DND-41 (cell line): Measurements from ENCODE around the gene DMPK.

ENCODE experiments used
- ATAC-seq: fragments of 200-7000 bp; cut with Tn5 transposase; 3 replicates; pipeline ENCODE4 v1.9.1; 2021; ENCODE audit warnings: low read depth; ENCODE audit not compliant: insufficient read depth
- DNase-seq: peaks from one replicate; pipeline ENCODE4 v3.0.0-alpha.2; 2020
- H2AFZ ChIP-seq: 2 replicates; pipeline ENCODE4 v1.6.0; 2012; ENCODE audit warnings: low read depth, low read length
- H3K27ac ChIP-seq: 2 replicates; pipeline ENCODE4 v1.5.1; 2012; ENCODE audit warnings: low read length, inconsistent platforms
- H3K27me3 ChIP-seq: fragments of 200-600 bp; sonication (generic); 2 replicates; pipeline ENCODE4 v1.6.0; 2012; ENCODE audit warnings: low read length, mild to moderate bottlenecking, inconsistent platforms; ENCODE audit not compliant: insufficient read depth, poor library complexity
- H3K36me3 ChIP-seq: 2 replicates; pipeline ENCODE4 v1.5.1; 2012; ENCODE audit warnings: low read length, inconsistent platforms; ENCODE audit not compliant: insufficient read depth
- H3K4me1 ChIP-seq: 2 replicates; pipeline ENCODE4 v1.5.1; 2012; ENCODE audit warnings: mild to moderate bottlenecking, low read length; ENCODE audit not compliant: insufficient read depth
- H3K4me2 ChIP-seq: 2 replicates; pipeline ENCODE4 v1.6.0; 2012; ENCODE audit warnings: mild to moderate bottlenecking, moderate library complexity, low read length, inconsistent platforms; ENCODE audit not compliant: insufficient read depth
- H3K4me3 ChIP-seq, 2 experiments: fragments of 200-600 bp in 1 of 2; shearing (Covaris generic) in 1 of 2; 2 replicates each; pipeline ENCODE4 v1.5.1; 2012 to 2016; ENCODE audit warnings: inconsistent platforms in 2 of 2, low read length in 2 of 2, mild to moderate bottlenecking in 2 of 2, low read depth in 1 of 2, moderate library complexity in 1 of 2
- H3K79me2 ChIP-seq: 2 replicates; pipeline ENCODE4 v1.6.0; 2012; ENCODE audit warnings: low read length, inconsistent platforms; ENCODE audit not compliant: insufficient read depth
- H3K9ac ChIP-seq: 2 replicates; pipeline ENCODE4 v1.6.0; 2012; ENCODE audit warnings: low read depth, mild to moderate bottlenecking, inconsistent platforms, low read length, moderate library complexity
- H3K9me3 ChIP-seq: 2 replicates; pipeline ENCODE4 v1.5.1; 2012; ENCODE audit warnings: low read length, moderate library complexity, mild to moderate bottlenecking, inconsistent platforms; ENCODE audit not compliant: insufficient read depth, severe bottlenecking
- H4K20me1 ChIP-seq: 2 replicates; pipeline ENCODE4 v1.6.0; 2012; ENCODE audit warnings: low read length; ENCODE audit not compliant: insufficient read depth
- CTCF ChIP-seq: IDR thresholded peaks from 2 replicates; pipeline ENCODE4 v1.5.1; 2012; ENCODE audit warnings: borderline replicate concordance, low read length, moderate library complexity, mild to moderate bottlenecking; ENCODE audit not compliant: poor library complexity, severe bottlenecking; ENCODE audit errors: extremely low read depth
- EZH2 ChIP-seq: IDR thresholded peaks from 3 replicates; pipeline ENCODE4 v1.6.1; 2012; ENCODE audit warnings: borderline replicate concordance, low read depth, mild to moderate bottlenecking, moderate library complexity, low read length, inconsistent platforms; ENCODE audit not compliant: severe bottlenecking

The DMPK gene

GRCh38 chr19:45766296-45766868 is 15.9 kb downstream of the DMPK start:
- Histone ChIP-seq H3K4me3 (no peak overlapping the region), H3K36me3 (peaks cover under 1% of the 10 kb centered on the region; the same call in 1 of the 2 replicates), H3K27ac (no peak overlapping the region), H3K9ac (no peak overlapping the region), H3K27me3 (no peaks in the 10 kb centered on the region), H3K9me3 (no peaks in the 10 kb centered on the region), H3K4me2 (no peak overlapping the region), H2AFZ (no peak overlapping the region), H3K4me1 (peaks cover 26% of the 10 kb centered on the region), H4K20me1 (0 out of 2 replicates have a peak, but pooled peaks cover 2% of the 10 kb centered on the region), H3K79me2 (no peaks in the 10 kb centered on the region)
- TF ChIP-seq EZH2: no peak
- no peak for TF ChIP-seq CTCF
- DNase-seq: no peak
- ATAC-seq: no peak

- ATAC-seq (no peak), DNase-seq (no peak)
- no peak overlapping the region for H3K4me3 ChIP-seq
- H4K20me1 ChIP-seq: 0 out of 2 replicates have a peak, but pooled peaks cover 2% of the 10 kb centered on the region
- H3K36me3 ChIP-seq: no peaks in the 10 kb centered on the region
- no peak overlapping the region for H3K27ac ChIP-seq
- H3K4me2 ChIP-seq: no peak overlapping the region
- peaks cover 24% of the 10 kb centered on the region for H3K4me1 ChIP-seq
- H3K79me2 ChIP-seq: no peaks in the 10 kb centered on the region
- no peak for TF ChIP-seq CTCF
- TF ChIP-seq EZH2: no peak
- H2AFZ ChIP-seq: no peak overlapping the region
- H3K9me3 ChIP-seq: no peaks in the 10 kb centered on the region
- H3K27me3 ChIP-seq: no peaks in the 10 kb centered on the region
- H3K9ac ChIP-seq: no peak overlapping the region
Measured at GRCh38 chr19:45765702-45766295, 16.5 kb downstream of the DMPK start.

GRCh38 chr19:45764945-45765701 is 17.2 kb downstream of the DMPK start:
- H3K4me3 ChIP-seq: no peak overlapping the region
- no peak for TF ChIP-seq CTCF
- TF ChIP-seq EZH2: no peak
- no peak overlapping the region for H3K9ac ChIP-seq
- no peaks in the 10 kb centered on the region for H3K27me3 ChIP-seq
- DNase-seq (no peak), ATAC-seq (no peak)
- peaks cover 17% of the 10 kb centered on the region for H3K4me1 ChIP-seq
- H4K20me1 ChIP-seq: 0 out of 2 replicates have a peak, but pooled peaks cover 2% of the 10 kb centered on the region
- no peak overlapping the region for H3K4me2 ChIP-seq
- no peaks in the 10 kb centered on the region for H3K36me3 ChIP-seq
- no peak overlapping the region for H2AFZ ChIP-seq
- H3K27ac ChIP-seq: no peak overlapping the region
- H3K9me3 ChIP-seq: no peaks in the 10 kb centered on the region
- H3K79me2 ChIP-seq: no peaks in the 10 kb centered on the region
